MM.1S (cell line): Measurements from ENCODE around the gene LONRF2.

Source experiments
- EZH2 ChIP-seq: fragments of 300-600 bp; sonication (generic); optimal IDR thresholded peaks from 2 replicates; pipeline ENCODE3; 2017; ENCODE audit warnings: low read depth, mild to moderate bottlenecking, antibody characterized with exemption, low read length, mixed read lengths
- TF ChIP-seq, protein P1 (sequence below): fragments of 300-600 bp; sonication (generic); IDR thresholded peaks from 2 replicates; pipeline ENCODE4 v1.5.1; 2016; ENCODE audit warnings: antibody characterized with exemption, low read length, mixed read lengths

DNA sequence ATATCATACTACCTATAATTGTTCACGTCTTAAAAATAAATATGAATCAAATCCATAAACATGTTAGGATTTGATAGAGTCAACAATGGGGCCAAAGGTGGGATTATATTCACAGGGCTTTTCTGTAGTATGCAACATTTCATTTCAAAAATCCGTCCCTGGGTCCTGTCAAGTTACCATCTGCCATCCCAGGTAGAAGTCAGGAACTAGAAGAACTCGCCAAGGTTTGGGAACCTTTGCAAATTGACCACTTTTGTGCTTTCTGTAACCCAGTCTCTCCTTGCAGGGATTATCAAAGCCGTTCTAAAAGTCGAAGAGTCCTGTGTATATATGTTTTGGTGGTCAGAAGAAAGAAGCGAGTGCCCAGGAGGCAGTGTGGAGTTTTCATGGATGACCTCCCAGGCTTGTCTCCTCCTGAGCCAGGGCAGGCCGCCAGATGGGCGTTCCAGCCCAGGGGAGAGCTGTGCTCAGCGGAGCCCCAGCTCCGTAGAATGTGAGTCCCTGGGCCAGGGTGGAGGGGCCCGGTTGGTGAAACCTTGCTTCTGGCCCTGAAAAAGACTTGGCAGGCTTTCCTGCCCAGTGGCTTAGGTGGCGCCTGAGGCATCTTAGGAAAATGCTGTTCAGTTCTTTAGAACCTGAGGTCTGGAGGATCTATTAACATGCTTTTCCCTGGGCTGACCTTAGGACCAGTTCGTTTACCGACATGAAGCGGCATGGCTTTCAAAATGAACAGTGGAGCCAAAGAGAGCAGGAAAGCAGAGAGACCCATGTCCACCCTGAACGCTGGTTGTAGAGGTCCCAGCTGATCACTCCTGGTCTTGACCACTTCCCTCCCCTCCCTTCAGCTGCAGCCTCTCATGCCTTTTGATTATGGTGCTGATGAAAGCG is 69.2 kb downstream of the LONRF2 start:
- TF ChIP-seq, protein P1, sequence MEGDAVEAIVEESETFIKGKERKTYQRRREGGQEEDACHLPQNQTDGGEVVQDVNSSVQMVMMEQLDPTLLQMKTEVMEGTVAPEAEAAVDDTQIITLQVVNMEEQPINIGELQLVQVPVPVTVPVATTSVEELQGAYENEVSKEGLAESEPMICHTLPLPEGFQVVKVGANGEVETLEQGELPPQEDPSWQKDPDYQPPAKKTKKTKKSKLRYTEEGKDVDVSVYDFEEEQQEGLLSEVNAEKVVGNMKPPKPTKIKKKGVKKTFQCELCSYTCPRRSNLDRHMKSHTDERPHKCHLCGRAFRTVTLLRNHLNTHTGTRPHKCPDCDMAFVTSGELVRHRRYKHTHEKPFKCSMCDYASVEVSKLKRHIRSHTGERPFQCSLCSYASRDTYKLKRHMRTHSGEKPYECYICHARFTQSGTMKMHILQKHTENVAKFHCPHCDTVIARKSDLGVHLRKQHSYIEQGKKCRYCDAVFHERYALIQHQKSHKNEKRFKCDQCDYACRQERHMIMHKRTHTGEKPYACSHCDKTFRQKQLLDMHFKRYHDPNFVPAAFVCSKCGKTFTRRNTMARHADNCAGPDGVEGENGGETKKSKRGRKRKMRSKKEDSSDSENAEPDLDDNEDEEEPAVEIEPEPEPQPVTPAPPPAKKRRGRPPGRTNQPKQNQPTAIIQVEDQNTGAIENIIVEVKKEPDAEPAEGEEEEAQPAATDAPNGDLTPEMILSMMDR, result no peak
- no peak for TF ChIP-seq EZH2
